Measurements from ENCODE around the gene LAMA2. TPM values are rescaled to one million over a fixed set of nuclear protein-coding genes. Genes with fewer than 3 reads are reported as not detected.

The LAMA2 gene
- total RNA-seq, 2 experiments from 2014 or later: 0.02 TPM; not detected in 1

DNA sequence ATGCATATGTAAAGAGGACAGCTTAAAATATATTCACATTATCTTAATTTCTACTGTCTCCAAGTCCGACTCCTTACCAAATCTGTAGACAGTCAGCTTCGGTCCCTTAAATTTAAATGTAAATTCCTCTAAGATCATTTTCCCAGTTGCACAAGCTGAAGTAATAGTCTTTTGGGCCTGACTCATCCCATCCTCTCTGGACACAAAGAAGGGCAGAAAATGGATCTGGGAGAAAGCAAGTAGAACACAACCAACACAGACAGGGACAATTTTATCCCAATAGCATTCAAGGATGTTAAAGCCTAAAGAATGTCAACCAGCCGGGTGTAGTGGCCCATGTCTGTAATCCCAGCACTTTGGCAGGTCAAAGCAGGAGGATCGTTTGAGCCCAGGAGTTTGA, 598.8 kb downstream of the LAMA2 start:
- Mint-ChIP-seq H3K9me3 (ENCODE audit: low read depth) (no peaks in the 10 kb centered on the region), H3K4me3 (no peak overlapping the region), H3K36me3 (no peaks in the 10 kb centered on the region), H3K4me1 (no peaks in the 10 kb centered on the region), H3K27ac (no peak overlapping the region), H3K27me3 (no peaks in the 10 kb centered on the region)
- CTCF ChIA-PET: interaction anchor here (1.2 kb wide), 1 partner anchor 15 kb away, joined by 5 read pairs; no protein-coding TSS in a partner anchor
- DNase-seq (no peak), ATAC-seq (no peak)

DNA sequence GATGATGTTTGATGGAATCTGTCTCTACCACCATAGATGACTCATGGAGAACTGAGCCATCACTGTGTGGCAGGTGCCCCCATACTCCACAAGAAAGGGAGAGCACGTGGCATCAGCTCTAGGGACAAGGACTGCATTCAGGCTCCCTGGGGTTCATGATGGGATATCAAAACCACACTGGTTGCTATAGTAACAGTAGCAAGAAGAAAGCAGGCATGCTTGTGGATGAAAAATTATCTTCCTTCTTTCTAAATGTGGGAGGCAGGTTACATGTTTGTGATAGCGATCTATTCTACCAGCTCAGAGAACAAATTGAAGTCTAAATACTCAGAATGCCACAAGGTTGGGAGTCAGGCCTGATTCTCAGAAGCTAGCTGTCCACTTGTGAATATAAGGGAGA, 602.8 kb downstream of the LAMA2 start:
- CTCF ChIA-PET: interaction anchor here (1.3 to 2.0 kb wide), 3 partner anchors 12 to 15 kb away, joined by 4 to 7 read pairs (median 4); no protein-coding TSS in a partner anchor
- Mint-ChIP-seq H3K36me3 (no peaks in the 10 kb centered on the region), H3K9me3 (ENCODE audit: low read depth) (no peaks in the 10 kb centered on the region), H3K4me3 (no peak overlapping the region), H3K4me1 (peaks cover 17% of the 10 kb centered on the region), H3K27ac (no peak overlapping the region), H3K27me3 (no peaks in the 10 kb centered on the region)
- DNase-seq: no peak
- no peak for ATAC-seq

DNA sequence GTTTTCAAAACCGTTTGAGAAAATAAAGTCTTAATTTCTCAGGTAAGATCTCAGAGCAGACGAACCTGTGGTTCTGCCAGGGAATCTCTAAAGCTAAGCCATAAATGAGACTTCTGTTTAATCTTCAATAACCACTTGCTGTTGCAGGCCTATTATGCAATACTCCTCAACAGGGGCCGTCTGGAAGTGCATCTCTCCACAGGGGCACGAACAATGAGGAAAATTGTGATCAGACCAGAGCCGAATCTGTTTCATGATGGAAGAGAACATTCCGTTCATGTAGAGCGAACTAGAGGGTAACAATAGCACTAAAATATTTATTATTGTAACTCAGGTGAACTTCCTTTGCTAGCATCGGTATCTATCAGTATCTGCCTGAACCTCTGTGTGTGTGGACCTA, 603.4 kb downstream of the LAMA2 start:
- ATAC-seq (no peak), DNase-seq (no peak)
- Mint-ChIP-seq H3K36me3 (no peaks in the 10 kb centered on the region), H3K4me3 (no peak overlapping the region), H3K27me3 (no peaks in the 10 kb centered on the region), H3K4me1 (peaks cover 23% of the 10 kb centered on the region), H3K9me3 (ENCODE audit: low read depth) (no peaks in the 10 kb centered on the region), H3K27ac (no peak overlapping the region)
- CTCF ChIA-PET: interaction anchor here (1.3 to 2.0 kb wide), 3 partner anchors 12 to 15 kb away, joined by 4 to 7 read pairs (median 4); no protein-coding TSS in a partner anchor

DNA sequence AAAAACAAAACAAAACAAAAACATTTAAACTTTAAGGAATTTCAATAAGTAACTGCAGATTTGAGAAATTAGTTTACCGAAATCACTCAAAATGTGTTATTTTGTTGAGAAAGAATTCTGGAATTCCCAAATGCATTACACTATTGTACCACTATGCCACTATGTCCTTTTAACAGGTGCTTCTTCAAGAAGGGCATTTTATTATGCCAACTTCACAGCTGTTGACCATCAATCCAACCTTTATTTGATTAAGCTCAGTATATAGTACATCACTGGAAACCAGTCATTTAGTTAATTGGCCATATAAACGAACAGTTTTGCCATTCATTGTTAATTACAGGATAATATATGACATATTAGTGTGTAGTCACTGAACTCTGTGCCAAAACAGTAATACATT, 605.4 kb downstream of the LAMA2 start:
- CTCF ChIA-PET: no interaction called here
- Mint-ChIP-seq H3K4me1 (peaks cover 26% of the 10 kb centered on the region), H3K36me3 (no peaks in the 10 kb centered on the region), H3K27me3 (no peaks in the 10 kb centered on the region), H3K4me3 (no peak overlapping the region), H3K27ac (no peak overlapping the region), H3K9me3 (ENCODE audit: low read depth) (no peaks in the 10 kb centered on the region)
- ATAC-seq (no peak), DNase-seq (no peak)

DNA sequence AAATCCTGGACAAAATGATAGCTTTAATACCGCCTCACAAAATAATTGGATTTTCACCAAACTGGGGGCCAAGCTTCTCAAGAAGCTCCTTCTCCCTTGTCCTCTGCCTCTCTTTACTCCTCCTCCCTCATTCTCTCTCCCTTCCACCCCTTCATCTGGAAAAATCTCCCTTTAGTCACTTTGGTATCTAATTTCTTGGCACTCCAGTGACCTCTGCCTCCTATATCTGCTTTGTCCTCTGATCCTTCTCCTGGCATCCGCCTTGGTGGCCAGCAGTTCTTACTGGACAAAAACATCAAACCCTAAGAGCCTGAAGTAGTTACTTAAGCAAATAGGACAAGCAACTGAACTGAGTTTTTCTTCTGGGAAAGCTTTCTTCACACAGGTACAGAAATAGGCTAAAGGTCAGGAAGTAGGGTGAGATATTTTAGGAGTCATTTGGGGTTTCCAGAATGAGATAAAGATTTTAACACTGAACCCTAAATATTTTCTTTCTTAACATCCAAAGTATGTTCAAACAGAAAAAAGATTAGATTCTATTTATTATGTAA, 606.4 kb downstream of the LAMA2 start:
- H3K27me3 Mint-ChIP-seq: no peaks in the 10 kb centered on the region
- H3K36me3 Mint-ChIP-seq: no peaks in the 10 kb centered on the region
- H3K27ac Mint-ChIP-seq: no peak overlapping the region
- no peak overlapping the region for H3K4me3 Mint-ChIP-seq
- no peaks in the 10 kb centered on the region for H3K9me3 Mint-ChIP-seq (ENCODE audit: low read depth)
- ATAC-seq: no peak
- DNase-seq: no peak
- CTCF ChIA-PET: interaction anchor here (1.5 to 4.1 kb wide), 2 partner anchors 12 kb away, joined by 4 to 13 read pairs; no protein-coding TSS in a partner anchor
- H3K4me1 Mint-ChIP-seq: peaks cover 26% of the 10 kb centered on the region

DNA sequence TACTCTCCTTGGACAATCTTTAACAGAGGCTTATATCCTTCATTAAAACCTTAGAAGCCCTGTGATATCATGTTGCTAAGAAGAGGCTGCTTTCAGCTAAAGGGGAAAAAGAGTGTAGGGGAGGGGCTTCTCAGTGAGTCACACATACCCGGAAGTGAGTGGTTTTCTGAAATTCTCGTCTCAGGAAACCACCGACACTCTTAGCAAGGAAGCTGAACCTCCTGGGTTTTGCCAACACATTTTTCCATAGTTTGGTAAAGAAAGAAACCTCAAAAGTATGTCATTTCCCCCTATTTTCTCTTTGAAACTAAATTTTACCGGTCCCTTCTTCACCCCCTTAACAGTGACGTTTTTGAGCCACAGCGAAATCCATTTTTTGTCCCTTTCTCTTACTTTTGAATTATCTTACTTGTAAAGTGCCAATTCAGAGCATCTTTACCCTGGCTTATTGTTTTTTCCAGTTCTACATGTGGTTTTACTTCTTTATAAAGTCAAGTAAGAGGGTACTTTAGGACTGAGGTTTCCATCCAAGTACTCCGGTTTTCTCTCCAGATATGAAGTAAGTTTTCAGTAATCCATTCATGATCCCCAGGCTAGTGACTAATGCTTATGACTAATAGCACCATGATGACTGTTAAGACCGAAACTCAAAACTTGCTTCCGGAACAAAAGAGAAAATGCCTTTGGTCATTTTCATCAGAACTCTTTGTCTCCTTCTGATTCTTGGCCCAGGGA, 607.8 kb downstream of the LAMA2 start:
- Mint-ChIP-seq H3K27ac (peak overlapping the region; percentile 98), H3K4me1 (peaks cover 26% of the 10 kb centered on the region), H3K36me3 (no peaks in the 10 kb centered on the region), H3K9me3 (ENCODE audit: low read depth) (no peaks in the 10 kb centered on the region), H3K27me3 (no peaks in the 10 kb centered on the region), H3K4me3 (peak overlapping the region; percentile 70)
- CTCF ChIA-PET: interaction anchor here (0.9 to 4.1 kb wide), 7 partner anchors 9 to 531 kb away, joined by 3 to 13 read pairs (median 3); no protein-coding TSS in a partner anchor
- DNase-seq: peak; percentile 78
- ATAC-seq: peak; percentile 89

DNA sequence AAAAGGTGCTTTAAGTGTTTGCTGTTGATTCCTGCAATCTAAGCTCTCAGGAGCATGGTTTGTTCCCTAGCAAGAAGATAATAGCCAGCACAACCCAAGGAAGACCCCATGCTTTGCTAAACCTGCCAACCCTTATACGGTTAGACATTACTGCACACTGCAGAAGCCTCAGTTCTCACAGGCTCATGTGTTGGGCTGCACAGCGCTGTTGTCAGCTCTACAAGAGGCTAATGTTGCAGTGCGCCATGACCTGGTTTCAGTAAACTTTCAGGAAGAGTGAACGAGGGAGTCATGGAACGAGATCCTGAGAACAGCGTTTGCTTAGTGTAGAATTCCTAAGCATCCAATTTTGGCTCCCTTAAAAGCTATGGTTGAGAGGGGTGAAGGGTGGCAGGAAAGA, 608.5 kb downstream of the LAMA2 start:
- peak overlapping the region; percentile 70 for H3K4me3 Mint-ChIP-seq
- peak overlapping the region; percentile 98 for H3K27ac Mint-ChIP-seq
- no peaks in the 10 kb centered on the region for H3K27me3 Mint-ChIP-seq
- ATAC-seq (peak; percentile 4), DNase-seq (no peak)
- CTCF ChIA-PET: interaction anchor here (1.3 to 4.1 kb wide), 3 partner anchors 9 to 257 kb away, joined by 3 to 13 read pairs (median 3); no protein-coding TSS in a partner anchor
- H3K4me1 Mint-ChIP-seq: peaks cover 29% of the 10 kb centered on the region
- H3K9me3 Mint-ChIP-seq (ENCODE audit: low read depth): no peaks in the 10 kb centered on the region
- no peaks in the 10 kb centered on the region for H3K36me3 Mint-ChIP-seq

DNA sequence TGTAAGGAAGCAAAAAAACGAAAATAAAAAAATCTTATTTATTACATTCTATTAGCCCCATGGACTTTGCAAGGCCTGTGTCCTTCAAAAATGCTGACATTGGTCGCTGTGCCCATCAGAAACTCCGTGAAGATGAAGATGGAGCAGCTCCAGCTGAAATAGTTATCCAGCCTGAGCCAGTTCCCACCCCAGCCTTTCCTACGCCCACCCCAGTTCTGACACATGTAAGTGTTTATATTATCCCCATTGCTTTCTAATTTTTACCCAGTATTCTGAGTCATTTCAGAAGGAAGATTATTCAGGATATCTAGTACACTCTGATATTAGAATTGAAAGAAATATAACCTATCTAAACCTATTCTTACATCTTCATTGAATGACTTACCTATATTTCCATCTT, 609.3 kb downstream of the LAMA2 start:
- ATAC-seq (no peak), DNase-seq (no peak)
- H3K27ac Mint-ChIP-seq: no peak overlapping the region
- H3K9me3 Mint-ChIP-seq (ENCODE audit: low read depth): no peaks in the 10 kb centered on the region
- H3K4me3 Mint-ChIP-seq: no peak overlapping the region
- H3K4me1 Mint-ChIP-seq: peaks cover 29% of the 10 kb centered on the region
- CTCF ChIA-PET: interaction anchor here (1.4 to 4.1 kb wide), 2 partner anchors 9 to 256 kb away, joined by 3 to 13 read pairs; no protein-coding TSS in a partner anchor
- H3K36me3 Mint-ChIP-seq: no peaks in the 10 kb centered on the region
- H3K27me3 Mint-ChIP-seq: no peaks in the 10 kb centered on the region

DNA sequence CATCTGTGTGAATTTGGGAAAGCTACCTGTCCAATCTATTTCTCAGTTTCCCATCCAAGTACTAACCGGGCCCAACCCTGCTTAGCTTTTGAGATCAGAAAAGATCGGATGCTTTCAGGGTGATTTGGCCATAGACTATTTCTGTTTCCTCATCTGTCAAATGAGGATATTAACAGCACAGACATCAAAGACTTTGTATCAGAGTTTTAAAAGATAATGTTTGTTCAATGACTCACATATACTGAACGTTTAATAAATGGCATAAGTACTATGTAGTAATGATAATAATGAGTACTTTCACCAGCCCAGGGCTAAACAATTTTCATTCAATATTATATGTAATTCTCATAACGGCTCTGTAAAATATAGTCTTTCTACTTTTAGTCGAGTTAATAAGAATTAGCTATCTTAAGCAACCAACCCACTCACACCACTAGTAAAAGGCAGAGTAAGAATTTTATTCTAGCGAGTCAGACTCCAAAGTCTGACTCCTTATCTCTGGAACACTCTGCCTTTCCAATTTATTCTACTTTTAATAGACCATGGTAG, 610.5 kb downstream of the LAMA2 start:
- ATAC-seq (no peak), DNase-seq (no peak)
- CTCF ChIA-PET: no interaction called here
- Mint-ChIP-seq H3K9me3 (ENCODE audit: low read depth) (no peaks in the 10 kb centered on the region), H3K4me3 (no peak overlapping the region), H3K4me1 (peaks cover 29% of the 10 kb centered on the region), H3K27me3 (no peaks in the 10 kb centered on the region), H3K36me3 (no peaks in the 10 kb centered on the region), H3K27ac (no peak overlapping the region)

DNA sequence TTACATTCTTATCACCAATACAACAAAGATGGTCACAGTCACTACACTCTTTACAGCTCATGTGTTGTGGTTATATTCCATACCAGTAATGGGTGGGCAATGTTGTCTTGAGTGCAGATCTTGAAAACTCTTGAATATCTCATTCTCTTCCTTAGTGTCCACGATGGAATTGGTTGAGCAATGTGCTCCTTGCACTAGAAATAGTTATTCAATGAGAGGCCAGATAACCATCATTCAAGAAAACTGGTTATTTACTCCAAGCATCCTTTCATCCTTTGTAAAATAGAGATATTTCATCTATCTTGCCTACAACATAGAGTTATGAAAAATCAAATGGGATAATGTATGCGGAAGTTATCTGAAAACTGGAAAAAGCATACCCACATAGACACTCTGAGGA, 611.2 kb downstream of the LAMA2 start:
- Mint-ChIP-seq H3K9me3 (ENCODE audit: low read depth) (no peaks in the 10 kb centered on the region), H3K4me1 (peaks cover 34% of the 10 kb centered on the region), H3K4me3 (no peak overlapping the region), H3K27ac (no peak overlapping the region), H3K27me3 (no peaks in the 10 kb centered on the region), H3K36me3 (no peaks in the 10 kb centered on the region)
- DNase-seq (no peak), ATAC-seq (no peak)
- CTCF ChIA-PET: no interaction called here

DNA sequence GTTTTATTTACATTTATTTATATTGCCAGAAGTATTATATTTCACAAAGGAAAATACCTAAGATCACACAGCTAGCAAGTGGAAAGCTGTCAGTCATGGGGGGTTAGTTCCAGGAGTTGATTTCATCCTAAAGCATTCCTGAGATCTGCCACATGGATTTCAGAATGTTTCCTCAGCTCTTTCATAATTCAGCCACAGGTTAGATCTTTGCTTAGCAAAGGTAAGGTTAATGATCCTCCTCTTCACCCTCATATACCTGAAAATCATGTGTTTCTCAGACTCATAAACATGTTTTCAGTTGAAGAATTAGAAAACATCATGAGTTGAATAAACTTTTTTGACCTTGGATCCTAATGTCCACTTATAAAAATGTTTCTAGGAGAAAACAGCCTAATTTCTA, 611.6 kb downstream of the LAMA2 start:
- H3K27me3 Mint-ChIP-seq: no peaks in the 10 kb centered on the region
- peaks cover 35% of the 10 kb centered on the region for H3K4me1 Mint-ChIP-seq
- no peak overlapping the region for H3K4me3 Mint-ChIP-seq
- no peaks in the 10 kb centered on the region for H3K36me3 Mint-ChIP-seq
- CTCF ChIA-PET: no interaction called here
- no peak overlapping the region for H3K27ac Mint-ChIP-seq
- ATAC-seq: no peak
- no peaks in the 10 kb centered on the region for H3K9me3 Mint-ChIP-seq (ENCODE audit: low read depth)
- no peak for DNase-seq

DNA sequence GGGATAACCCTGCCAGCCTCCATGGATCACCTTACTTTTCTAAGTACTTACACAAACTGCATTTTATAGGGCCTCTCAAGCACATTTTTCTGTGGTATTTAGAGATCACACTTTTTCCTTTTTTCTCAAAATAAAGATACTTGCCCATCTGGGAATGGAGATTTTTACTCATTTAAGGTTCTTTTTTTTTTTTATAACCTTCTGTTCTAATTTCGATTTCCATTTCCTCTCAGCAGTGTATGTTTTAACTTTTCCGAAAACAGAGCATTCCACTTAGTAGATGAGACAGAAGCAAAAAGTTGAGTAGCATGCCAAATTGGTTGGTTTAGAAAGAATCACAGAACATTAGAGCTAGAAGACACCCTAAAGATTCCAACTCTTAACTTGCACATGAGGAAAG, 612.7 kb downstream of the LAMA2 start:
- ATAC-seq: no peak
- Mint-ChIP-seq H3K4me3 (no peak overlapping the region), H3K27ac (no peak overlapping the region), H3K36me3 (no peaks in the 10 kb centered on the region), H3K4me1 (peaks cover 28% of the 10 kb centered on the region), H3K27me3 (no peaks in the 10 kb centered on the region), H3K9me3 (ENCODE audit: low read depth) (no peaks in the 10 kb centered on the region)
- CTCF ChIA-PET: interaction anchor here (0.5 kb wide), 1 partner anchor 216 kb away, joined by 3 read pairs; no protein-coding TSS in a partner anchor
- no peak for DNase-seq

DNA sequence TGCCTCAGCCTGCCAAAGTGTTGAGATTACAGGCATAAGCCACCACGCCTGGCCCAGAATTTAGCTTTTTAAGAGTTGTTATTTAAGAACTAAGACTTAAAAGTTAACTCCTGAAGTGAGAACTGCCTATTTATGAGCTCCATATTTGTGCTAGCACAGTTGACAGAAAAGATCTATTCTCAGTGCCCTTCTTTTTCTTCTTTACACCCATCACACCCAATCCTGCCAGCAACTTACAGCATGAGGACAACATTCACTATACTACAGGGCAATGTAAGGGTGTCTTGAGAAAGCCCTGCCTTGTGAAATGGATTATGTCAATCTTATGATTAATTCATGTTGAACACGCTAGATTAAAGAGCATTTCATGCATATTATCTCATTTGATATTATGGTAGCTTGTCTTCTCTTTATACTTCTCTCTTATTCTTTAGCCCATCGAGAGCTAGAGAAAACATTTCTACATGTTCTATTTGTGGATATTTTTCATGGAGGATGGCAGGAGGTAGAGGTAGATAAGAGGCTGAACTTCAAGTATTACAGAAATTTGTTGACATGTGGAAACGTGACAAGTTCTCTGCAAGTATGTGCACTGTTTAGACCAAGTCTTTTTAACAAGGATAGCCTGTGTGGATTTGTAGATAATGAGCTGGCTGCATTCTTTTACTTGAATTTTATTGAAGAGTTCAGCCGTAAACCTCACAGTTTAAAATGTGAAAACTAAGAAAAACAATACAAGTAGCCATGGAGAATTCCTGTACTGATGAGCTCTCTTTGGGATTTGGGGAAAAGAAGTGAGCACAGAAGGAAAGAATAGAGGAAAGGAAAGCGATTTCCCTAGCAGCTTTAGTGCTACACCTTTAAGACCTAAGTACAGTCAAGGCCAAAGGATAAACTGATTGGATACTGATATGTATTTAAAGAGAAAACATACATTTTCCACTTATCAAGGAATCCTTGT, 614.8 kb downstream of the LAMA2 start:
- Mint-ChIP-seq H3K9me3 (ENCODE audit: low read depth) (no peaks in the 10 kb centered on the region), H3K4me3 (no peak overlapping the region), H3K27ac (no peak overlapping the region), H3K27me3 (no peaks in the 10 kb centered on the region), H3K36me3 (no peaks in the 10 kb centered on the region), H3K4me1 (peaks cover 28% of the 10 kb centered on the region)
- DNase-seq (no peak), ATAC-seq (no peak)
- CTCF ChIA-PET: interaction anchor here (0.9 to 4.9 kb wide), 7 partner anchors 12 to 523 kb away, joined by 3 to 39 read pairs (median 4); no protein-coding TSS in a partner anchor
